ENCODE data around the gene FRMPD2. TPM values are rescaled to one million over a fixed set of nuclear protein-coding genes. Genes with fewer than 3 reads are reported as not detected.
"Not testable (repeated sequence)": the region's sequence is repeated elsewhere in the genome, so short reads cannot be mapped to it uniquely, and the experiment has no call there.

Gene FRMPD2
- total RNA-seq, 1 experiment from 2014 or later = 0.44 TPM

DNA sequence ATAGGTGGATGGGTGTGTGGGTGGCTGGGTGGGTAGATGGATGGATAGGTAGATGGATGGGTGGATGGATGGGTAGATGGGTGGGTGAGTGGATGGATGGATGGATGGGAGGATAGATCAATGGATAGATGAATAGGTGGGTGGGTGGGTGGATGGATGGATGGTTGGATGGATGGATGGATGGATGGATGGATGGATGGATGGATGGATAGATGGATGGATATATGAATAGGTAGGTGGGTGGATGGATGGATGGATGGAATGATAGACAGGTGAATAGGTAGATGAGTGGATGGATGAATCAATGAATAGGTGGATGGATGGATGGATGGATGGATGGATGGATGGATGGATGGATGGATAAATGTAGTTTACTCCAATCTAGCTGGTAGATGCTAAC is 52.7 kb downstream of the FRMPD2 start:
- Mint-ChIP-seq H3K27ac (no peak overlapping the region), H3K4me3 (no peak overlapping the region), H3K9me3 (no peaks in the 10 kb centered on the region; a peak in 1 of 5 replicates), H3K4me1 (peaks cover 3 to 8% of the 10 kb centered on the region in 2 experiments; a peak in 2 of 4 replicates), H3K27me3 (ENCODE audit: low read depth) (peaks cover 6% of the 10 kb centered on the region; the same call in 1 of the 2 replicates), H3K36me3 (ENCODE audit: insufficient read depth in 1 of 3, low read depth in 3 of 3) (no peaks in the 10 kb centered on the region; a peak in 1 of 7 replicates)
- no peaks in the 10 kb centered on the region for H3K79me1 ChIP-seq (ENCODE audit: insufficient read depth, low read depth, low read length, poor library complexity, severe bottlenecking)
- no peak overlapping the region for H3K27ac ChIP-seq (ENCODE audit: insufficient read length, low read depth, low read length)
- no peak overlapping the region for H2BK15ac ChIP-seq (ENCODE audit: low read depth, low read length)
- no peak overlapping the region for H2AFZ ChIP-seq (ENCODE audit: low read length)
- H3K18ac ChIP-seq (ENCODE audit: insufficient read length, low read depth, low read length) = no peak overlapping the region
- no peak overlapping the region for H2BK5ac ChIP-seq (ENCODE audit: insufficient read length, low read length)
- H3K23me2 ChIP-seq (ENCODE audit: insufficient read length, low read depth, low read length, poor library complexity, severe bottlenecking) = no peaks in the 10 kb centered on the region
- no peak overlapping the region for H3K9ac ChIP-seq (ENCODE audit: extremely low read depth, insufficient read length, low read length)
- H3K23ac ChIP-seq (ENCODE audit: insufficient read length, low read depth, low read length) = no peak overlapping the region
- H3K4me2 ChIP-seq (ENCODE audit: insufficient read depth, insufficient read length, low read length) = no peak overlapping the region
- no peak overlapping the region for H4K8ac ChIP-seq (replicated peaks; ENCODE audit: insufficient read length, low read depth, low read length)
- no peak for DNase-seq
- no peak overlapping the region for H4K5ac ChIP-seq (ENCODE audit: insufficient read length, low read depth, low read length)
- no peak overlapping the region for H3K4ac ChIP-seq (ENCODE audit: low read depth, low read length)
- no peak overlapping the region for H2BK20ac ChIP-seq (ENCODE audit: low read depth, low read length, poor library complexity, severe bottlenecking)
- H2BK120ac ChIP-seq (ENCODE audit: low read depth, low read length, poor library complexity, severe bottlenecking) = no peak overlapping the region
- H3T11ph ChIP-seq (ENCODE audit: low read length) = no peak overlapping the region
- TF ChIP-seq, protein P1, sequence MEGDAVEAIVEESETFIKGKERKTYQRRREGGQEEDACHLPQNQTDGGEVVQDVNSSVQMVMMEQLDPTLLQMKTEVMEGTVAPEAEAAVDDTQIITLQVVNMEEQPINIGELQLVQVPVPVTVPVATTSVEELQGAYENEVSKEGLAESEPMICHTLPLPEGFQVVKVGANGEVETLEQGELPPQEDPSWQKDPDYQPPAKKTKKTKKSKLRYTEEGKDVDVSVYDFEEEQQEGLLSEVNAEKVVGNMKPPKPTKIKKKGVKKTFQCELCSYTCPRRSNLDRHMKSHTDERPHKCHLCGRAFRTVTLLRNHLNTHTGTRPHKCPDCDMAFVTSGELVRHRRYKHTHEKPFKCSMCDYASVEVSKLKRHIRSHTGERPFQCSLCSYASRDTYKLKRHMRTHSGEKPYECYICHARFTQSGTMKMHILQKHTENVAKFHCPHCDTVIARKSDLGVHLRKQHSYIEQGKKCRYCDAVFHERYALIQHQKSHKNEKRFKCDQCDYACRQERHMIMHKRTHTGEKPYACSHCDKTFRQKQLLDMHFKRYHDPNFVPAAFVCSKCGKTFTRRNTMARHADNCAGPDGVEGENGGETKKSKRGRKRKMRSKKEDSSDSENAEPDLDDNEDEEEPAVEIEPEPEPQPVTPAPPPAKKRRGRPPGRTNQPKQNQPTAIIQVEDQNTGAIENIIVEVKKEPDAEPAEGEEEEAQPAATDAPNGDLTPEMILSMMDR (conservative IDR thresholded peaks at IDR 0.05) = no peak
- no peaks in the 10 kb centered on the region for H3K9me3 ChIP-seq (ENCODE audit: control insufficient read depth, low read depth, low read length)
- no peak overlapping the region for H4K91ac ChIP-seq (ENCODE audit: insufficient read length, low read depth, low read length)
- no peak overlapping the region for H3K14ac ChIP-seq (ENCODE audit: insufficient read depth, low read length)
- no peak overlapping the region for H2BK12ac ChIP-seq (ENCODE audit: insufficient read length, low read depth, low read length)
- no peak overlapping the region for H2AK5ac ChIP-seq (ENCODE audit: insufficient read length, low read length)
- no peaks in the 10 kb centered on the region for H4K20me1 ChIP-seq (ENCODE audit: control insufficient read depth, insufficient read depth, insufficient read length)
- H3K27me3 ChIP-seq (ENCODE audit: insufficient read depth, low read length) = no peaks in the 10 kb centered on the region
- H3K79me2 ChIP-seq (ENCODE audit: insufficient read depth, low read length) = no peaks in the 10 kb centered on the region
- no peaks in the 10 kb centered on the region for H3K4me1 ChIP-seq (ENCODE audit: insufficient read depth, low read length)
- no peak overlapping the region for H3K56ac ChIP-seq (ENCODE audit: insufficient read length, low read depth, low read length)

GRCh38 chr10:48221031-48221430 is 53.5 kb downstream of the FRMPD2 start:
- not testable (repeated sequence) for H3K9me3 ChIP-seq (ENCODE audit: control insufficient read depth, low read depth, low read length); H3T11ph ChIP-seq (ENCODE audit: low read length); H2AK5ac ChIP-seq (ENCODE audit: insufficient read length, low read length); H4K91ac ChIP-seq (ENCODE audit: insufficient read length, low read depth, low read length); H4K8ac ChIP-seq (replicated peaks; ENCODE audit: insufficient read length, low read depth, low read length); H3K79me1 ChIP-seq (ENCODE audit: insufficient read depth, low read depth, low read length, poor library complexity, severe bottlenecking); H3K79me2 ChIP-seq (ENCODE audit: insufficient read depth, low read length); H3K4me2 ChIP-seq (ENCODE audit: insufficient read depth, insufficient read length, low read length); DNase-seq; H2BK12ac ChIP-seq (ENCODE audit: insufficient read length, low read depth, low read length); H3K27ac Mint-ChIP-seq; H3K27me3 ChIP-seq (ENCODE audit: insufficient read depth, low read length); H3K4me1 Mint-ChIP-seq; H3K4me1 ChIP-seq (ENCODE audit: insufficient read depth, low read length); H4K5ac ChIP-seq (ENCODE audit: insufficient read length, low read depth, low read length); H2AFZ ChIP-seq (ENCODE audit: low read length); H3K14ac ChIP-seq (ENCODE audit: insufficient read depth, low read length); H3K56ac ChIP-seq (ENCODE audit: insufficient read length, low read depth, low read length); H3K36me3 Mint-ChIP-seq (ENCODE audit: insufficient read depth in 1 of 3, low read depth in 3 of 3); H2BK120ac ChIP-seq (ENCODE audit: low read depth, low read length, poor library complexity, severe bottlenecking); H3K23me2 ChIP-seq (ENCODE audit: insufficient read length, low read depth, low read length, poor library complexity, severe bottlenecking); H3K23ac ChIP-seq (ENCODE audit: insufficient read length, low read depth, low read length); H3K4ac ChIP-seq (ENCODE audit: low read depth, low read length); H2BK20ac ChIP-seq (ENCODE audit: low read depth, low read length, poor library complexity, severe bottlenecking); H2BK5ac ChIP-seq (ENCODE audit: insufficient read length, low read length); H3K9me3 Mint-ChIP-seq; H3K18ac ChIP-seq (ENCODE audit: insufficient read length, low read depth, low read length); H4K20me1 ChIP-seq (ENCODE audit: control insufficient read depth, insufficient read depth, insufficient read length); H3K9ac ChIP-seq (ENCODE audit: extremely low read depth, insufficient read length, low read length); H2BK15ac ChIP-seq (ENCODE audit: low read depth, low read length); H3K4me3 Mint-ChIP-seq; H3K27me3 Mint-ChIP-seq (ENCODE audit: low read depth); H3K27ac ChIP-seq (ENCODE audit: insufficient read length, low read depth, low read length)
- no CpG with 5 or more reads among the region's 3 CpGs for WGBS (ENCODE audit: extremely low coverage, insufficient read length, low lambda C conversion rate)

All from H9 (cell line).